Liver (tissue), 9 donors: Measurements from ENCODE around the gene SSRP1. TPM values are rescaled to one million over a fixed set of nuclear protein-coding genes. Genes with fewer than 3 reads are reported as not detected.
A peak's percentile ranks its signal among the peaks of the same experiment; 100 is the strongest.

Source experiments
- DNase-seq: peaks from one replicate; pipeline ENCODE4 v3.0.0-alpha.2; 2017; ENCODE audit warnings: low spot score
- H3K27ac ChIP-seq, 2 donors: one replicate each; pipeline ENCODE4 v1.7.0; 2013; ENCODE audit warnings: inconsistent platforms in 2 of 2, low read length in 2 of 2, control low read depth in 1 of 2, low read depth in 1 of 2, mild to moderate bottlenecking in 1 of 2
- H3K27me3 ChIP-seq, 4 donors: one replicate each; pipeline versions ENCODE4 v1.6.1 to v1.7.0; 2013; ENCODE audit warnings: low read length in 3 of 4, inconsistent platforms in 1 of 4, mild to moderate bottlenecking in 1 of 4, moderate library complexity in 1 of 4; ENCODE audit not compliant: control insufficient read depth in 4 of 4, insufficient read depth in 4 of 4
- H3K36me3 ChIP-seq, 4 donors: one replicate each; pipeline versions ENCODE4 v1.6.1 to v1.7.0; 2013; ENCODE audit warnings: low read length in 3 of 4, mild to moderate bottlenecking in 3 of 4, low read depth in 1 of 4, moderate library complexity in 1 of 4; ENCODE audit not compliant: control insufficient read depth in 4 of 4, insufficient read depth in 3 of 4
- H3K4me1 ChIP-seq, 4 donors: one replicate each; pipeline versions ENCODE4 v1.6.1 to v1.7.0; 2013; ENCODE audit warnings: low read length in 3 of 4, mild to moderate bottlenecking in 3 of 4, moderate library complexity in 1 of 4; ENCODE audit not compliant: control insufficient read depth in 4 of 4, insufficient read depth in 4 of 4
- H3K4me3 ChIP-seq, 3 donors: one replicate each; pipeline versions ENCODE4 v1.6.1 to v1.7.0; 2013; ENCODE audit warnings: low read length in 3 of 3, control low read depth in 1 of 3, low read depth in 1 of 3, mild to moderate bottlenecking in 1 of 3
- H3K9ac ChIP-seq, 2 donors: one replicate each; pipeline ENCODE4 v1.7.0; 2013; ENCODE audit warnings: low read length in 2 of 2, mild to moderate bottlenecking in 2 of 2, moderate library complexity in 2 of 2, control low read depth in 1 of 2, low read depth in 1 of 2
- H3K9me3 ChIP-seq, 4 donors: one replicate each; pipeline versions ENCODE4 v1.6.1 to v1.7.0; 2013; ENCODE audit warnings: low read length in 3 of 4; ENCODE audit not compliant: control insufficient read depth in 4 of 4
- EGR1 ChIP-seq, 2 donors: IDR thresholded peaks; 2 replicates each; pipeline ENCODE4 v1.6.1; 2016 to 2018; ENCODE audit warnings: antibody characterized with exemption in 2 of 2, low read depth in 2 of 2
- FOXA2 ChIP-seq: IDR thresholded peaks from 2 replicates; pipeline ENCODE4 v1.6.1; 2016; ENCODE audit warnings: antibody characterized with exemption
- GABPA ChIP-seq, 2 donors: IDR thresholded peaks in 1 of 2; conservative IDR thresholded peaks in 1 of 2; 2 replicates each; pipeline ENCODE4 v1.6.1; 2016; ENCODE audit warnings: antibody characterized with exemption in 2 of 2, mild to moderate bottlenecking in 1 of 2, moderate library complexity in 1 of 2
- HNF4A ChIP-seq, 2 donors: conservative IDR thresholded peaks; 2 replicates each; pipeline ENCODE4 v1.6.1; 2016; ENCODE audit warnings: antibody characterized with exemption in 2 of 2, mild to moderate bottlenecking in 2 of 2
- HNF4G ChIP-seq: IDR thresholded peaks from 2 replicates; pipeline ENCODE4 v1.6.1; 2016; ENCODE audit warnings: antibody characterized with exemption
- RAD21 ChIP-seq, 2 donors: IDR thresholded peaks; 2 replicates each; pipeline ENCODE4 v1.6.1; 2016; ENCODE audit warnings: antibody characterized with exemption in 2 of 2, mild to moderate bottlenecking in 2 of 2
- RXRA ChIP-seq, 2 donors: IDR thresholded peaks; 2 replicates each; pipeline ENCODE4 v1.6.1; 2017 to 2018; ENCODE audit warnings: antibody characterized with exemption in 2 of 2, mild to moderate bottlenecking in 1 of 2
- SP1 ChIP-seq: IDR thresholded peaks from 2 replicates; pipeline ENCODE4 v1.6.1; 2018; ENCODE audit warnings: antibody characterized with exemption, mild to moderate bottlenecking
- TAF1 ChIP-seq: conservative IDR thresholded peaks from 2 replicates; pipeline ENCODE4 v1.6.1; 2016; ENCODE audit warnings: antibody characterized with exemption, mild to moderate bottlenecking
- YY1 ChIP-seq: IDR thresholded peaks from 2 replicates; pipeline ENCODE4 v1.6.1; 2016; ENCODE audit warnings: antibody characterized with exemption, mild to moderate bottlenecking
- WGBS: extraction: QIAGEN DNeasy Blood & Tissue Kit; methylation state at CpG from one replicate; pipeline ENCODE4 v1.1.7; 2013; 5-methylcytosine and 5-hydroxymethylcytosine counted together
- polyA plus RNA-seq, 2 donors: library from polyadenylated mRNA; stranded (reverse) in 1 of 2; unstranded in 1 of 2; fragments of 200-250 nt in 1 of 2; fragments of >200 nt in 1 of 2; fragmentation: Nextera tagmentation in 1 of 2; extraction: Ambion mirVana in 1 of 2; gene quantifications; one replicate each; pipeline versions ENCODE4 v1.2.1 to v1.2.3, GENCODE V29; 2013 to 2015
- total RNA-seq, 2 donors: library from RNA; depleted of rRNA; stranded (reverse); fragments of >200 nt; gene quantifications; one replicate each; pipeline ENCODE4 v1.2.3, GENCODE V29; 2014
- TF ChIP-seq, protein P1 (sequence below): fragments of 150-350 bp; IDR thresholded peaks from 2 replicates; pipeline ENCODE4 v1.5.1; 2017; ENCODE audit warnings: improper control_type of control experiment, low read depth, low read length; ENCODE audit not compliant: missing input control
- TF ChIP-seq, protein P2 (sequence below): IDR thresholded peaks from 2 replicates; pipeline ENCODE4 v1.6.1; 2016; ENCODE audit warnings: antibody characterized with exemption, mild to moderate bottlenecking
- TF ChIP-seq, protein P3 (sequence below): IDR thresholded peaks from 2 replicates; pipeline ENCODE4 v1.6.1; 2016; ENCODE audit warnings: antibody characterized with exemption
- TF ChIP-seq, protein P4 (sequence below): IDR thresholded peaks from 2 replicates; pipeline ENCODE4 v1.6.1; 2016; ENCODE audit warnings: antibody characterized with exemption
- donor health status: healthy.
- donor health status: healthy.
- donor health status: healthy.
- donor health status: healthy.
- donor health status: healthy.

SSRP1 gene
- total and polyA plus RNA-seq, 4 donors, result 13.9 to 45.3 (median 28.4) TPM

DNA sequence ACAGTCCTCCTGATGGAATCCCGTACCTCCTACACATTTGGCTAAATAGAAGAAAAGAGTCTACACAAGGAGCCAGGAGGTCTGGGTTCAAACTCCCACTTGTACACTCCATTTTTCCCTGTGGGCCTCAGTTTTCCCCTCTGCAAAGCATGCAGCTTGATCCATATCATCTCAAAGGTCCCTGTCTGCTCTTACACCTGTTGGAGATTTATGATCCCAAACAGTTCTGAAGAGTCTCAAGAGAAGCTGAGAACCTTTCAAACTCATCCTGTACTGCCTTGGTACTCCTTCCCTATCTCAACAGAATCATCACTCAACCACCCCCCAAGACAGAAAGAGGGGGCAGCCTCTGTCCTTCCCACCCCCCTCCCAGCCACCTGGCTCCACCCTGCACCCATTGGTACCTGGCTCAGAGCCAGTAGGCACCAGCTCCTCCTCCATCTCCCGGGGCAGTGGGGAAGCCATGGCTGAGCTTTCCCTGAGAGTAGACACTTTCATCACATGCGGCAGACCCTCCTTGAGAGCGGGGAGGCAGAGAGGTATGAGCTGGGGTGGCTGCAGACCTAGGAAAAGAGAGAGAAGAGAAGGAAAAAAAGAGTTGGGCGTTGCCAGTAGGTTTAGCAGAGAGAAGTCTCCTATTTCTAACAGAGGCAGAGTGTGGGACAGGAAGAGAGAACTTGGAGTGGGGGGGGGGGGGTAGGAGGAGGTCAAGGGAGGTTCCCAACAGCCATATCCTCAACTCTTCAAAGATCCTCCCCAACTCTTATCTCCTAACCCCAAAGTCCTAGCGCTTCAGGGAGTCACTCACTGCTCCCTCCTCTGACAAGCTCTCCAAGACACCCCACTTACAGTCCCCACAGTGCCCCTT, 14.1 kb downstream of the SSRP1 start:
- 31% methylated on average over 6 of the region's 6 CpGs for WGBS
- no peaks in the 10 kb centered on the region for H3K9me3 ChIP-seq
- peaks cover 13 to 74% (median 56%) of the 10 kb centered on the region in 4 donors for H3K4me1 ChIP-seq
- no peak for TF ChIP-seq RAD21 (IDR thresholded peaks at IDR 0.05)
- TF ChIP-seq EGR1 (IDR thresholded peaks at IDR 0.05; ENCODE audit: low read depth in 2 of 2), result no peak
- DNase-seq, result no peak
- peak overlapping the region in 2 of 3 donors; percentile 37 to 47 for H3K4me3 ChIP-seq
- H3K9ac ChIP-seq, result no peak overlapping the region
- H3K27ac ChIP-seq, result peak overlapping the region; percentile 82
- peaks cover 8 to 13% (median 10%) of the 10 kb centered on the region in 4 donors for H3K36me3 ChIP-seq
- no peaks in the 10 kb centered on the region for H3K27me3 ChIP-seq

DNA sequence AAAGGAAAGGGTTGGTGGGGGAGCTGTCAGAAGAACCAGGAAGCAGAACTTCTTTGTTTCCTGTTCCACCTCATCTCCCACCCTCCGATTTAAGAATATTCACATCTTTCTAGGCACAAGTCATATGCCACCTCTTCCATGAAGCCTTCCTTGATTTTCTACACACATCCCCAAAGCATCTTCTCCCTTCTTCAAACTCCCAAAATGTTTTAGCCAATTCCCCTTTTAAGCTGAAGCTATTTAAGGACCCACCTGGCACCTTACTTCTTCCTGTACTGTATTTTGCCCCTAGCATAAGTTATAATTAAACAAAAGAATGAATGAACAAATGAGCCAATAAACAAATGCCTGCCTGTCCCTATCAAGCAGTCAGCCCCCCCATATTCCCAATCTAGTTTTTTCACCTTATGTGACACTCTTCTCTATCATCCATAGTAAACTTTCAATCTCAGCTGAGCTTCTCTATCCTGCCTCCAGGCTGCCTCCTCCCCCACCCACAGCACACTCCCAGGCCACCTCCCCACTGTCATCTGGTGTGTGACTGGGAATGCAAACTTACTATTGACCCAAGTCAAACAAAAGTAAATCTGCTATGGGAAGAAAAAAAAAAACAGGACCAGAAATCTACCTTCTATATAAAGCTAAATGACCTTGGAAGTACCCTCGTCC, 14.8 kb downstream of the SSRP1 start:
- 56% methylated on average over 2 of the region's 2 CpGs for WGBS
- H3K4me3 ChIP-seq, result peak overlapping the region in 1 of 3 donors; percentile 47
- no peaks in the 10 kb centered on the region for H3K27me3 ChIP-seq
- no peak for DNase-seq
- no peak overlapping the region for H3K9ac ChIP-seq
- H3K36me3 ChIP-seq, result peaks cover 8 to 14% (median 10%) of the 10 kb centered on the region in 4 donors
- H3K9me3 ChIP-seq, result no peaks in the 10 kb centered on the region
- H3K27ac ChIP-seq, result peak overlapping the region; percentile 82
- H3K4me1 ChIP-seq, result peaks cover 13 to 77% (median 58%) of the 10 kb centered on the region in 4 donors
- TF ChIP-seq YY1, result no peak
- TF ChIP-seq EGR1 (IDR thresholded peaks at IDR 0.05; ENCODE audit: low read depth in 2 of 2), result no peak
- no peak for TF ChIP-seq TAF1
- peak in 1 of 2 donors; percentile 49 for TF ChIP-seq RAD21 (IDR thresholded peaks at IDR 0.05)
- TF ChIP-seq, protein P1, sequence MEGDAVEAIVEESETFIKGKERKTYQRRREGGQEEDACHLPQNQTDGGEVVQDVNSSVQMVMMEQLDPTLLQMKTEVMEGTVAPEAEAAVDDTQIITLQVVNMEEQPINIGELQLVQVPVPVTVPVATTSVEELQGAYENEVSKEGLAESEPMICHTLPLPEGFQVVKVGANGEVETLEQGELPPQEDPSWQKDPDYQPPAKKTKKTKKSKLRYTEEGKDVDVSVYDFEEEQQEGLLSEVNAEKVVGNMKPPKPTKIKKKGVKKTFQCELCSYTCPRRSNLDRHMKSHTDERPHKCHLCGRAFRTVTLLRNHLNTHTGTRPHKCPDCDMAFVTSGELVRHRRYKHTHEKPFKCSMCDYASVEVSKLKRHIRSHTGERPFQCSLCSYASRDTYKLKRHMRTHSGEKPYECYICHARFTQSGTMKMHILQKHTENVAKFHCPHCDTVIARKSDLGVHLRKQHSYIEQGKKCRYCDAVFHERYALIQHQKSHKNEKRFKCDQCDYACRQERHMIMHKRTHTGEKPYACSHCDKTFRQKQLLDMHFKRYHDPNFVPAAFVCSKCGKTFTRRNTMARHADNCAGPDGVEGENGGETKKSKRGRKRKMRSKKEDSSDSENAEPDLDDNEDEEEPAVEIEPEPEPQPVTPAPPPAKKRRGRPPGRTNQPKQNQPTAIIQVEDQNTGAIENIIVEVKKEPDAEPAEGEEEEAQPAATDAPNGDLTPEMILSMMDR, result peak; percentile 21
- TF ChIP-seq, protein P2, sequence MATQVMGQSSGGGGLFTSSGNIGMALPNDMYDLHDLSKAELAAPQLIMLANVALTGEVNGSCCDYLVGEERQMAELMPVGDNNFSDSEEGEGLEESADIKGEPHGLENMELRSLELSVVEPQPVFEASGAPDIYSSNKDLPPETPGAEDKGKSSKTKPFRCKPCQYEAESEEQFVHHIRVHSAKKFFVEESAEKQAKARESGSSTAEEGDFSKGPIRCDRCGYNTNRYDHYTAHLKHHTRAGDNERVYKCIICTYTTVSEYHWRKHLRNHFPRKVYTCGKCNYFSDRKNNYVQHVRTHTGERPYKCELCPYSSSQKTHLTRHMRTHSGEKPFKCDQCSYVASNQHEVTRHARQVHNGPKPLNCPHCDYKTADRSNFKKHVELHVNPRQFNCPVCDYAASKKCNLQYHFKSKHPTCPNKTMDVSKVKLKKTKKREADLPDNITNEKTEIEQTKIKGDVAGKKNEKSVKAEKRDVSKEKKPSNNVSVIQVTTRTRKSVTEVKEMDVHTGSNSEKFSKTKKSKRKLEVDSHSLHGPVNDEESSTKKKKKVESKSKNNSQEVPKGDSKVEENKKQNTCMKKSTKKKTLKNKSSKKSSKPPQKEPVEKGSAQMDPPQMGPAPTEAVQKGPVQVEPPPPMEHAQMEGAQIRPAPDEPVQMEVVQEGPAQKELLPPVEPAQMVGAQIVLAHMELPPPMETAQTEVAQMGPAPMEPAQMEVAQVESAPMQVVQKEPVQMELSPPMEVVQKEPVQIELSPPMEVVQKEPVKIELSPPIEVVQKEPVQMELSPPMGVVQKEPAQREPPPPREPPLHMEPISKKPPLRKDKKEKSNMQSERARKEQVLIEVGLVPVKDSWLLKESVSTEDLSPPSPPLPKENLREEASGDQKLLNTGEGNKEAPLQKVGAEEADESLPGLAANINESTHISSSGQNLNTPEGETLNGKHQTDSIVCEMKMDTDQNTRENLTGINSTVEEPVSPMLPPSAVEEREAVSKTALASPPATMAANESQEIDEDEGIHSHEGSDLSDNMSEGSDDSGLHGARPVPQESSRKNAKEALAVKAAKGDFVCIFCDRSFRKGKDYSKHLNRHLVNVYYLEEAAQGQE, result no peak
- TF ChIP-seq RXRA (IDR thresholded peaks at IDR 0.05), result peak; percentile 21 to 39
- TF ChIP-seq HNF4G, result no peak
- TF ChIP-seq, protein P3, sequence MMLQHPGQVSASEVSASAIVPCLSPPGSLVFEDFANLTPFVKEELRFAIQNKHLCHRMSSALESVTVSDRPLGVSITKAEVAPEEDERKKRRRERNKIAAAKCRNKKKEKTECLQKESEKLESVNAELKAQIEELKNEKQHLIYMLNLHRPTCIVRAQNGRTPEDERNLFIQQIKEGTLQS, result no peak
- no peak for TF ChIP-seq GABPA (IDR thresholded peaks at IDR 0.05 in 1 of 2, conservative IDR thresholded peaks at IDR 0.05 in 1 of 2)
- TF ChIP-seq FOXA2, result no peak
- TF ChIP-seq, protein P4, sequence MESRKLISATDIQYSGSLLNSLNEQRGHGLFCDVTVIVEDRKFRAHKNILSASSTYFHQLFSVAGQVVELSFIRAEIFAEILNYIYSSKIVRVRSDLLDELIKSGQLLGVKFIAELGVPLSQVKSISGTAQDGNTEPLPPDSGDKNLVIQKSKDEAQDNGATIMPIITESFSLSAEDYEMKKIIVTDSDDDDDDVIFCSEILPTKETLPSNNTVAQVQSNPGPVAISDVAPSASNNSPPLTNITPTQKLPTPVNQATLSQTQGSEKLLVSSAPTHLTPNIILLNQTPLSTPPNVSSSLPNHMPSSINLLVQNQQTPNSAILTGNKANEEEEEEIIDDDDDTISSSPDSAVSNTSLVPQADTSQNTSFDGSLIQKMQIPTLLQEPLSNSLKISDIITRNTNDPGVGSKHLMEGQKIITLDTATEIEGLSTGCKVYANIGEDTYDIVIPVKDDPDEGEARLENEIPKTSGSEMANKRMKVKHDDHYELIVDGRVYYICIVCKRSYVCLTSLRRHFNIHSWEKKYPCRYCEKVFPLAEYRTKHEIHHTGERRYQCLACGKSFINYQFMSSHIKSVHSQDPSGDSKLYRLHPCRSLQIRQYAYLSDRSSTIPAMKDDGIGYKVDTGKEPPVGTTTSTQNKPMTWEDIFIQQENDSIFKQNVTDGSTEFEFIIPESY, result no peak
- TF ChIP-seq HNF4A (conservative IDR thresholded peaks at IDR 0.05), result peak in 1 of 2 donors; percentile 24
- peak; percentile 41 for TF ChIP-seq SP1
